ENCODE data around the gene CCDC149. TPM values are rescaled to one million over a fixed set of nuclear protein-coding genes. Genes with fewer than 3 reads are reported as not detected.

Gene CCDC149
- total and polyA plus RNA-seq, 8 donors = 18.8 to 26.1 (median 22.0) TPM

DNA sequence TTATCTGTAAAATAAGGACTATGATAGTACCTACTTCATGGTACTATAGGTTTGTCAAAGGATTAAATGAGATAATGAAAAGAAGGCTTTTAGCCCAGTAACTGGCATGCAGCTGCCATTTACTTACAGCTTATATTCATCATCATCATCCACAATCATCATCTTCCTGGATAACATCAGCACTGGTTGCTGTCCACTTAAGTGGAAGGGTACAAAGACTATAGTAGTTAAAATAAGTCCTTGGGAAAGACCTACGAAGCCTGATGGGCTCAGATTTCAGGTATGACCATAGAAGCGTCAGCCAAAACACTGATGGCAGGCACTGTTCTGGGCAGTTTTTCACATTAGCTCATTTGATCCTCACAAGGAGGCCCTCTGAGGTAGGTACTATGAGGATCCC is 20.6 kb downstream of the CCDC149 start:
- Histone ChIP-seq H3K4me3 (no peak overlapping the region), H3K4me1 (no peaks in the 10 kb centered on the region), H3K27me3 (no peaks in the 10 kb centered on the region), H3K36me3 (peaks cover 0 to 9% of the 10 kb centered on the region in 2 donors), H3K9me3 (no peaks in the 10 kb centered on the region), H3K27ac (no peak overlapping the region)
- TF ChIP-seq CTCF (IDR thresholded peaks at IDR 0.05) = no peak
- no peak for ATAC-seq
- no peak for DNase-seq
- intact Hi-C loops (cut with DNase I) = no loop called here

GRCh38 chr4:24890561-24891126 is 22.2 kb downstream of the CCDC149 start:
- no peak for TF ChIP-seq CTCF (IDR thresholded peaks at IDR 0.05)

GRCh38 chr4:24889991-24890390 is 22.9 kb downstream of the CCDC149 start:
- DNase-seq = no peak
- no peaks in the 10 kb centered on the region for H3K27me3 ChIP-seq
- intact Hi-C loops (cut with DNase I) = no loop called here
- no peak for ATAC-seq
- no peaks in the 10 kb centered on the region for H3K9me3 ChIP-seq
- H3K36me3 ChIP-seq = peaks cover 0 to 9% of the 10 kb centered on the region in 2 donors
- H3K4me1 ChIP-seq = no peaks in the 10 kb centered on the region
- H3K27ac ChIP-seq = no peak overlapping the region
- H3K4me3 ChIP-seq = no peak overlapping the region
- no peak for TF ChIP-seq CTCF (IDR thresholded peaks at IDR 0.05)

More at GRCh38 chr4:24890561-24891126, 22.2 kb downstream of the CCDC149 start:
- Histone ChIP-seq H3K4me3 (no peak overlapping the region), H3K4me1 (no peaks in the 10 kb centered on the region), H3K27ac (no peak overlapping the region), H3K27me3 (no peaks in the 10 kb centered on the region), H3K9me3 (no peaks in the 10 kb centered on the region), H3K36me3 (peaks cover 0 to 9% of the 10 kb centered on the region in 2 donors)
- ATAC-seq (no peak), DNase-seq (no peak)
- intact Hi-C loops (cut with DNase I) = no loop called here

- DNase-seq (no peak), ATAC-seq (no peak)
- no peaks in the 10 kb centered on the region for H3K27me3 ChIP-seq
- intact Hi-C loops (cut with DNase I) = no loop called here
- H3K27ac ChIP-seq = no peak overlapping the region
- H3K36me3 ChIP-seq = peaks cover 0 to 9% of the 10 kb centered on the region in 2 donors
- no peaks in the 10 kb centered on the region for H3K4me1 ChIP-seq
- no peak for TF ChIP-seq CTCF (IDR thresholded peaks at IDR 0.05)
- H3K9me3 ChIP-seq = no peaks in the 10 kb centered on the region
- no peak overlapping the region for H3K4me3 ChIP-seq
Observed at GRCh38 chr4:24888475-24889344, 24.1 kb downstream of the CCDC149 start.

DNA sequence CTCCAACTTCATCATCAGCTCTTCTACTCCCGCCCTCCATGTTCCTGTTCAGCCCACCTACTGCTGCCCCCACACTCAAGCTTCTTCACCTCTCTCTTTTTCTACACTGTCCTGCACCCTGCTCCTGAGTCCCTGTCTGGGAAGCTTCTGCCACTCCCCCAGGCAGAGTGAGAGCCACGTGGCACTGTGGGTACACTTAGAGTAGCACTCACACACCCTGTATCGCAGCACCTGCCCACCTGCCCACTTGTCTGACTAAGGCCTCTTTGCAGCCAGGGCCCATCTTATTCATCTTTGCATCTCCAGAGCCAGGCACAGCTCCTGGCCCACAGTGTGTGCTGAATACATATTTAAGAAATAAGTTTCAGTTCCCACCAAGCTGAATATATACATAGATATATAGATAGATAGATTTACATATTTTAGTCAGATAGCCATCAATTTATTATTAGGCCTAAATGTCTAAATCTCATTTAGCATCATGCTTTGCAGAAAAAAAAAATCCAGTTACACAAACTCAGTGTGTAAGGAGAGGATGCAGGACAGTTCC is 24.9 kb downstream of the CCDC149 start:
- Histone ChIP-seq H3K27ac (no peak overlapping the region), H3K36me3 (peaks cover 0 to 9% of the 10 kb centered on the region in 2 donors), H3K4me1 (no peaks in the 10 kb centered on the region), H3K27me3 (no peaks in the 10 kb centered on the region), H3K9me3 (no peaks in the 10 kb centered on the region), H3K4me3 (no peak overlapping the region)
- DNase-seq (no peak), ATAC-seq (no peak)
- no peak for TF ChIP-seq CTCF (IDR thresholded peaks at IDR 0.05)
- intact Hi-C loops (cut with DNase I) = no loop called here

Data from left lung (tissue), 10 donors.